Parathyroid adenoma (tissue), 2 donors: ENCODE data around the gene PXMP2.

Experiments
- H2AFZ ChIP-seq: fragments of 300-600 bp; sonication (generic); one replicate; pipeline ENCODE4 v1.7.0; 2017; ENCODE audit warnings: antibody characterized with exemption, mild to moderate bottlenecking
- H3K27ac ChIP-seq: fragments of 300-600 bp; sonication (generic); one replicate; pipeline ENCODE4 v1.7.0; 2017
- H3K27me3 ChIP-seq: fragments of 300-600 bp; sonication (generic); one replicate; pipeline ENCODE4 v1.7.0; 2017; ENCODE audit warnings: low read length; ENCODE audit not compliant: control insufficient read depth, insufficient read depth
- H3K36me3 ChIP-seq: fragments of 300-600 bp; sonication (generic); one replicate; pipeline ENCODE4 v1.7.0; 2017; ENCODE audit warnings: low read length; ENCODE audit not compliant: control insufficient read depth, insufficient read depth
- H3K4me1 ChIP-seq: fragments of 300-600 bp; sonication (generic); one replicate; pipeline ENCODE4 v1.7.0; 2017; ENCODE audit warnings: control low read depth
- H3K4me2 ChIP-seq: fragments of 300-600 bp; sonication (generic); one replicate; pipeline ENCODE4 v1.7.0; 2017; ENCODE audit warnings: low read length
- H3K4me3 ChIP-seq: fragments of 300-600 bp; sonication (generic); one replicate; pipeline ENCODE4 v1.7.0; 2017; ENCODE audit warnings: low read depth, low read length
- H3K79me2 ChIP-seq: fragments of 300-600 bp; sonication (generic); one replicate; pipeline ENCODE4 v1.7.0; 2017; ENCODE audit warnings: control low read depth
- H3K9ac ChIP-seq: fragments of 300-600 bp; sonication (generic); one replicate; pipeline ENCODE4 v1.7.0; 2017; ENCODE audit warnings: mild to moderate bottlenecking
- H3K9me3 ChIP-seq: fragments of 300-600 bp; sonication (generic); one replicate; pipeline ENCODE4 v1.7.0; 2017; ENCODE audit warnings: low read length; ENCODE audit not compliant: control insufficient read depth
- TF ChIP-seq, protein P1 (sequence below): fragments of 300-600 bp; sonication (generic); IDR thresholded peaks from one replicate; pipeline ENCODE4 v1.7.0; 2017; ENCODE audit warnings: antibody characterized with exemption, mild to moderate bottlenecking
- donor health status: primary hyperparathyroidism.

Gene PXMP2

GRCh38 chr12:132723764-132724140 lies 36.4 kb downstream of the PXMP2 start:
- no peak overlapping the region for H3K27ac ChIP-seq
- TF ChIP-seq, protein P1, sequence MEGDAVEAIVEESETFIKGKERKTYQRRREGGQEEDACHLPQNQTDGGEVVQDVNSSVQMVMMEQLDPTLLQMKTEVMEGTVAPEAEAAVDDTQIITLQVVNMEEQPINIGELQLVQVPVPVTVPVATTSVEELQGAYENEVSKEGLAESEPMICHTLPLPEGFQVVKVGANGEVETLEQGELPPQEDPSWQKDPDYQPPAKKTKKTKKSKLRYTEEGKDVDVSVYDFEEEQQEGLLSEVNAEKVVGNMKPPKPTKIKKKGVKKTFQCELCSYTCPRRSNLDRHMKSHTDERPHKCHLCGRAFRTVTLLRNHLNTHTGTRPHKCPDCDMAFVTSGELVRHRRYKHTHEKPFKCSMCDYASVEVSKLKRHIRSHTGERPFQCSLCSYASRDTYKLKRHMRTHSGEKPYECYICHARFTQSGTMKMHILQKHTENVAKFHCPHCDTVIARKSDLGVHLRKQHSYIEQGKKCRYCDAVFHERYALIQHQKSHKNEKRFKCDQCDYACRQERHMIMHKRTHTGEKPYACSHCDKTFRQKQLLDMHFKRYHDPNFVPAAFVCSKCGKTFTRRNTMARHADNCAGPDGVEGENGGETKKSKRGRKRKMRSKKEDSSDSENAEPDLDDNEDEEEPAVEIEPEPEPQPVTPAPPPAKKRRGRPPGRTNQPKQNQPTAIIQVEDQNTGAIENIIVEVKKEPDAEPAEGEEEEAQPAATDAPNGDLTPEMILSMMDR = no peak
- H3K9ac ChIP-seq = no peak overlapping the region
- H3K36me3 ChIP-seq = no peaks in the 10 kb centered on the region
- no peaks in the 10 kb centered on the region for H3K27me3 ChIP-seq
- no peaks in the 10 kb centered on the region for H3K9me3 ChIP-seq
- H3K4me1 ChIP-seq = no peaks in the 10 kb centered on the region
- peaks cover 3% of the 10 kb centered on the region for H3K79me2 ChIP-seq
- no peak overlapping the region for H2AFZ ChIP-seq
- no peak overlapping the region for H3K4me3 ChIP-seq
- no peak overlapping the region for H3K4me2 ChIP-seq

GRCh38 chr12:132724506-132725241 lies 37.3 kb downstream of the PXMP2 start:
- no peak overlapping the region for H2AFZ ChIP-seq
- H3K36me3 ChIP-seq = no peaks in the 10 kb centered on the region
- H3K4me2 ChIP-seq = no peak overlapping the region
- TF ChIP-seq, protein P1 = no peak
- H3K27ac ChIP-seq = no peak overlapping the region
- no peaks in the 10 kb centered on the region for H3K4me1 ChIP-seq
- no peak overlapping the region for H3K9ac ChIP-seq
- no peak overlapping the region for H3K4me3 ChIP-seq
- no peaks in the 10 kb centered on the region for H3K27me3 ChIP-seq
- no peaks in the 10 kb centered on the region for H3K9me3 ChIP-seq
- peaks cover 3% of the 10 kb centered on the region for H3K79me2 ChIP-seq

GRCh38 chr12:132726386-132726785 lies 39.0 kb downstream of the PXMP2 start:
- TF ChIP-seq, protein P1 = no peak
- Histone ChIP-seq H3K4me1 (no peaks in the 10 kb centered on the region), H3K9ac (no peak overlapping the region), H3K4me3 (no peak overlapping the region), H3K4me2 (no peak overlapping the region), H3K36me3 (no peaks in the 10 kb centered on the region), H2AFZ (no peak overlapping the region), H3K27ac (no peak overlapping the region), H3K79me2 (peaks cover 3% of the 10 kb centered on the region), H3K27me3 (no peaks in the 10 kb centered on the region), H3K9me3 (no peaks in the 10 kb centered on the region)

DNA sequence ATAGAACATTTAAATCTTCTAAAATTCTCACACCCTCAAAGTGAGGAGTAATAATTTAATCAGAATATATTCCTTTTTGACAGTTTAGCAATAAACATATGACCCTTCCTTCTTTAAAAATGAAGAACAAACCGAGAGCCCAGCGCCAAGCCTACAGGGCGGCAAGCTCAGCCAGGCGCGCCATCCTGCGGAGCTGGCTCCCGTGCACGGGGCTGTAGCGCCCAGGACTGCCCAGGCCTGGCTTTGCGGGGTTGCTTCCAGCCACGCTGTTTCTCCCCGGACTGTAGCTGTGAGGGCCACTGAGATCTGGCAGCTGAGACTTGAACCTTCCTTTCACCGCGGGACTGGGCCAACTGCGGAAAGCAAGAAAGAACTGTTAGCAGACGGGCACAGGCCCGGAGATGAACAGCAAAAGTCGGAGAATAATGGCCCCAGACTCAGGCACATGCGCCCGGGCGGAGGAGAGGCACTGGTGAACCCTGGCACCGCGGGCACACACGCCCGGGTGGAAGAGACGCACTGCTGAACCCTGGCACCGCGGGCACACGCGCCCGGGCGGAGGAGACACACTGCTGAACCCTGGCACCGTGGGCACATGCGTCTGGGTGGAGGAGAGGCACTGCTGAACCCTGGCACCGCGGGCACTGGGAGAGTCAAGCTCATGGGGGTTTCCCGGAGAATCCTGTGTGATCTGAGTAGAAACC lies 39.9 kb downstream of the PXMP2 start:
- Histone ChIP-seq H2AFZ (no peak overlapping the region), H3K4me2 (no peak overlapping the region), H3K4me1 (no peaks in the 10 kb centered on the region), H3K4me3 (no peak overlapping the region), H3K9ac (no peak overlapping the region), H3K27ac (no peak overlapping the region), H3K27me3 (no peaks in the 10 kb centered on the region), H3K79me2 (peaks cover 3% of the 10 kb centered on the region), H3K36me3 (no peaks in the 10 kb centered on the region), H3K9me3 (no peaks in the 10 kb centered on the region)
- TF ChIP-seq, protein P1 = no peak
